ENCODE data around the gene PREPL. TPM values are rescaled to one million over a fixed set of nuclear protein-coding genes. Genes with fewer than 3 reads are reported as not detected.

PREPL gene
- total RNA-seq, 8 experiments from 2014 or later = 49.6 to 168 (median 101) TPM

DNA sequence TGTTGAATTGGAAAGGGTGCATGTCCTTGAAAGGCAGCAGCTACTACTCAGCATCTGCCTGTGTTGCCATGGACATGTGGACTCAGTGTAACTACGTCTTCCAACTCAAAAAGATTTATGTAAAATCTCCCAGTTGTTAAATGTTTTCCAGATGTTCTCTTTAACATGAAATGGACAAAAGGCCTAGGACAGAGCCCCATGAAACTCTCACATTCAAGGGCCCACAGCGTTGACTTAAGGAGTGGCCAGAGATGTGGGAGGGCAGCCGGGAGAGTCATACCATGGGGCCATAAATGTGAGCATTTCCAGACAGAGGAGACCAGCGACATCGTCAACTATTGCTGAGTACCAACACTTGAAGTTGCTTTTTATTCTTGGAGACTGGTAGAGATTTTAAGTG is 76.1 kb downstream of the PREPL start:
- WGBS, 10 experiments = 0 to 100% (median 60%) methylated on average over 1 to 4 of the region's 5 CpGs; no CpG with 5 or more reads in 1 of the 10 experiments
- no peaks in the 10 kb centered on the region for H3K4me1 ChIP-seq (replicated peaks in 1 of 2)
- no peak overlapping the region for H3K27ac ChIP-seq
- peak in 3 of 8 experiments; percentile 30 to 92 (median 81) for ATAC-seq (replicated peaks in 6 of 8)
- no peak overlapping the region for H3K4me3 ChIP-seq
- in situ Hi-C loops (cut with MboI; ENCODE audit: low pct_unique_long_range_greater_than_20kb in 2 of 9, low sequenced_read_pairs in 9 of 9, unreplicated experiment in 9 of 9) = loop anchor here in 1 of 9 experiments (25.0 kb wide), 1 partner anchor 198 kb away; no protein-coding TSS in a partner anchor

DNA sequence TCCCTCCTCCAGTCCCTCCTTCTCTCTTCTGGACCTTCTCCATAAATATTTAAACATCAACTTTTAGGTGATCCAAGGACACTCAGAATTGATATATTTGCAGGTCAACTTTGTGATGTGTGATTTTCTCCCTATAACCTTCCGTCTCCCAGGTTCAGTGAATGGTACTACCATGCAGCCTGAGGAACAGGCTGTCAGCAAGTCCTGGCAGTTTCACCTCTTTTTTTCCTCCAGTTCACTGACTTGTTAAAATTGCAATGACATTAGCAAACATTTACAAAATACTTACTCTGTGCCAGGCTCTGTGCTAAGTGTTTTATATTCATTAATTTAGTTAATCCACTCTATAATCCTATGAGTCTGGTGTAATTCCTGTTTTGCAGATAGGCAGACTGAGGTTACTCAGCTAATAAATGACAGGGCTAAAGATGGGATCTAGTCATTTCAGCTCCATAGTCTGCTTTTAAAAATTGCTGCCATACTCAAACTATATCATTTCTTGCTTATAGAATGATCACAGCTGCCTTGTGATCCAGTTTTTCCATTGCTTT is 78.1 kb downstream of the PREPL start:
- Histone ChIP-seq H3K27ac (no peak overlapping the region), H3K4me1 (replicated peaks in 1 of 2) (no peaks in the 10 kb centered on the region), H3K4me3 (no peak overlapping the region)
- no peak for ATAC-seq (replicated peaks in 6 of 8)
- 29 to 100% (median 100%) methylated on average over 1 of the region's 1 CpG; no CpG with 5 or more reads in 4 of the 10 experiments for WGBS, 10 experiments
- in situ Hi-C loops (cut with MboI; ENCODE audit: low pct_unique_long_range_greater_than_20kb in 2 of 9, low sequenced_read_pairs in 9 of 9, unreplicated experiment in 9 of 9) = loop anchor here in 1 of 9 experiments (25.0 kb wide), 1 partner anchor 196 kb away; no protein-coding TSS in a partner anchor

DNA sequence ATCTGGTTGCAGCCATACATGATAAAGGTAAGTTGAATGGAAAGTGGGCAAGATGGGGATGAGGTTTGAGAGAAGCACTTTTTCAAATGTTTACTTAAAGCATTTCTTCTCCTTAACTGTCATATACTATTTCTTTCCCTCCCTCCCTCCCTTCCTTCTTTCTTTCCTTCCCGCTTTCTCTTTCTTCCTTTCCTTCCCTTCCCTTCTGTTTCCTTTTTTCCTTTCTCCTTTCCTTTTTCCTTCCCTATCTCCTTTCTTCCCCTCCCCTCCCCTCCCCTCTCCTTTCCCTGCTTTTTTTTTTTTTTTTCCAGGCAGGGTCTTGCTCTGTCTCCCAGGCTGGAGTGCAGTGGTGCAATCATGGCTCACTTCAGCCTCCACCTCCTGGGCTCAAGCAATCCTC is 80.4 kb downstream of the PREPL start:
- in situ Hi-C loops (cut with MboI; ENCODE audit: low pct_unique_long_range_greater_than_20kb in 2 of 9, low sequenced_read_pairs in 9 of 9, unreplicated experiment in 9 of 9) = loop anchor here in 1 of 9 experiments (25.0 kb wide), 1 partner anchor 194 kb away; no protein-coding TSS in a partner anchor
- Histone ChIP-seq H3K27ac (no peak overlapping the region), H3K4me3 (no peak overlapping the region), H3K4me1 (replicated peaks in 1 of 2) (no peaks in the 10 kb centered on the region)
- ATAC-seq (replicated peaks in 6 of 8) = no peak
- WGBS, 10 experiments = 86 to 100% (median 100%) methylated on average over 1 of the region's 1 CpG; no CpG with 5 or more reads in 7 of the 10 experiments

DNA sequence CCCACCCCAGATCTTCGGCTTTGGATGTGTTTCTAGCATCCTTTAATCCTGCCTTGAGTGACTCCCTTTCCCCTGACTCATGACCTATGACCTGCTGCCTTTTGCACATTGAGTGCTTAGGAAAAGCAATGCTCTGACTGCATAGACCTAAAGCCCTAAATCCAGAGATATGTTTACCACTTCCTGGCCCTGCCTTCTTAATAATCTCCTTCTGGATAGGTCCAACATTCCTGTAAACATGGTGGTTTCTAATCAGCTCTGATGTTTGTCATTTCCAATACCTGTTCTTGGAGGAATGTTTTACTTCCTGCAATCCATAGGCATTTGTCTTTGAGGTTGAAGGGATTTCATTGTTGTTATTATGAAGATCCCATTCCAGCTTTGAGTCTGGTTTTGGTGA is 83.8 kb downstream of the PREPL start:
- Histone ChIP-seq H3K4me3 (no peak overlapping the region), H3K27ac (no peak overlapping the region), H3K4me1 (replicated peaks in 1 of 2) (no peaks in the 10 kb centered on the region)
- 20 to 100% (median 83%) methylated on average over 1 of the region's 1 CpG; no CpG with 5 or more reads in 7 of the 10 experiments for WGBS, 10 experiments
- in situ Hi-C loops (cut with MboI; ENCODE audit: low pct_unique_long_range_greater_than_20kb in 2 of 9, low sequenced_read_pairs in 9 of 9, unreplicated experiment in 9 of 9) = loop anchor here in 1 of 9 experiments (25.0 kb wide), 1 partner anchor 190 kb away; no protein-coding TSS in a partner anchor
- ATAC-seq (replicated peaks in 6 of 8) = no peak

GRCh38 chr2:44275927-44276303 is 85.4 kb downstream of the PREPL start:
- peak in 1 of 8 experiments; percentile 83 for ATAC-seq (replicated peaks in 6 of 8)
- in situ Hi-C loops (cut with MboI; ENCODE audit: low pct_unique_long_range_greater_than_20kb in 2 of 9, low sequenced_read_pairs in 9 of 9, unreplicated experiment in 9 of 9) = loop anchor here in 1 of 9 experiments (25.0 kb wide), 1 partner anchor 189 kb away; no protein-coding TSS in a partner anchor
- WGBS, 10 experiments = 0 to 100% (median 50%) methylated on average over 1 to 2 of the region's 2 CpGs; no CpG with 5 or more reads in 3 of the 10 experiments
- Histone ChIP-seq H3K4me1 (replicated peaks in 1 of 2) (no peaks in the 10 kb centered on the region), H3K27ac (no peak overlapping the region), H3K4me3 (no peak overlapping the region)

- in situ Hi-C loops (cut with MboI; ENCODE audit: low pct_unique_long_range_greater_than_20kb in 2 of 9, low sequenced_read_pairs in 9 of 9, unreplicated experiment in 9 of 9) = no loop called here
- 25 to 100% (median 75%) methylated on average over 1 to 2 of the region's 2 CpGs for WGBS, 10 experiments
- no peak overlapping the region for H3K4me3 ChIP-seq
- no peak for ATAC-seq (replicated peaks in 6 of 8)
- no peak overlapping the region for H3K27ac ChIP-seq
- H3K4me1 ChIP-seq (replicated peaks in 1 of 2) = no peaks in the 10 kb centered on the region
Measured at GRCh38 chr2:44273596-44273995, 87.7 kb downstream of the PREPL start.

DNA sequence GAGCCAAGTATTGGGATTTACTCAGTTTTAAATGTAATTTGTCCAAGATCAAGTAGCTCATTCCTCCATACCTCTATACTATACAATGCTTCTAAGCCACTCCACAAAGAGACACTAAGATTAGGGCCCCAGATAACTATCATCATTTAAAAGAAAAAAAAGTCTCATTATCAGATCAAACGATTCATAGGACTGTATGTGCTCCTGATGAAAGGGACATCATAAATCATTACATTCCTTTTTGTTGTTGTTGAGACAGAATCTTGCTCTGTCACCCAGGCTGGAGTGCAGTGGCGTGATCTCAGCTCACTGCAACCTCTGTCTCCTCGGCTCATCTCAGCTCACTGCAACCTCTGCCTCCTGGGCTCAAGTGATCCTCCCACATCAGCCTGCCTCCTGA is 88.2 kb downstream of the PREPL start:
- ATAC-seq (replicated peaks in 6 of 8) = peak in 2 of 8 experiments; percentile 25 to 43
- WGBS, 10 experiments = 0 to 83% (median 43%) methylated on average over 1 to 3 of the region's 3 CpGs; no CpG with 5 or more reads in 2 of the 10 experiments
- Histone ChIP-seq H3K27ac (no peak overlapping the region), H3K4me3 (no peak overlapping the region), H3K4me1 (replicated peaks in 1 of 2) (peaks cover 4% of the 10 kb centered on the region in 2 donors)
- in situ Hi-C loops (cut with MboI; ENCODE audit: low pct_unique_long_range_greater_than_20kb in 2 of 9, low sequenced_read_pairs in 9 of 9, unreplicated experiment in 9 of 9) = no loop called here

DNA sequence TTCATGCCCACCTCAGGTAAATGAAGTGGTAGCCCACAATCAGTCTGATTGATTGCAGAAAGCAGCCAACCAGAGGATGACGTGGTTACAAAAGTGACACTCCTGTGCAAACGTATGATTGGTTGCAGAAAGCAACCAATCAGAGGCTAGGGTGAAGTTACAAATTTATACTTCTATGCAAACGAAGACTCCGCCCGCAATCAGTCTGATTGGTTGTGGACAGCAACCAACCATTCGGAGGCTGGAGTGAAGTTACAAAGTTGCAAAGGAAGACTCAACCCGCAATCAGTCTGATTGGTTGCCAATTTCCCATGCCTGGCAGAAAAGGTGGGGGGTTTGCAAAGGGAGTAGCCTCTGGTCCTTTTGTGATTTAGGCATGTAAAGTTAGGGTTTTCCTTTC is 90.0 kb downstream of the PREPL start:
- Histone ChIP-seq H3K4me3 (no peak overlapping the region), H3K27ac (no peak overlapping the region), H3K4me1 (replicated peaks in 1 of 2) (peaks cover 9 to 13% of the 10 kb centered on the region in 2 donors)
- no peak for ATAC-seq (replicated peaks in 6 of 8)
- in situ Hi-C loops (cut with MboI; ENCODE audit: low pct_unique_long_range_greater_than_20kb in 2 of 9, low sequenced_read_pairs in 9 of 9, unreplicated experiment in 9 of 9) = no loop called here
- WGBS, 10 experiments = 72 to 100% (median 93%) methylated on average over 1 to 6 of the region's 7 CpGs; no CpG with 5 or more reads in 2 of the 10 experiments

DNA sequence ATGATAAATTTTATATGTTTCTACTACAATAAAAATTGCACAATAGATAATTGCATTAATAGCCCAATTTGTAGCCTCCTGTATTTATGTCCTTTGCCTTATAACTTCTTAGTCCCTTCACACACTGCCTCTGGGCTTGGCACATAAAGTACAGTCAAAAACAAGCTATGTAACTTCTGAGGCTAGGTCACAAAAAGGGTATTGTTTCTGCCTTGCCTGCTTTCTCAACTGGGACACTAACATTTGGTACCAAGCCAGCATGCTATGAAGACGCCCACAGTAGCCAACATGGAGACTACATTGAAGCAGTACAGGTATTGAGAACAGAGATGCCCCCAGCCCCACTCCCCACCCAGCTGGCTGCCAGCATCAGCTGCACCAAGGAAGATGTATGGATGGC is 91.5 kb downstream of the PREPL start:
- Histone ChIP-seq H3K4me1 (replicated peaks in 1 of 2) (peaks cover 9 to 13% of the 10 kb centered on the region in 2 donors), H3K27ac (no peak overlapping the region), H3K4me3 (no peak overlapping the region)
- in situ Hi-C loops (cut with MboI; ENCODE audit: low pct_unique_long_range_greater_than_20kb in 2 of 9, low sequenced_read_pairs in 9 of 9, unreplicated experiment in 9 of 9) = no loop called here
- 0 to 100% (median 57%) methylated on average over 1 of the region's 1 CpG; no CpG with 5 or more reads in 7 of the 10 experiments for WGBS, 10 experiments
- no peak for ATAC-seq (replicated peaks in 6 of 8)

DNA sequence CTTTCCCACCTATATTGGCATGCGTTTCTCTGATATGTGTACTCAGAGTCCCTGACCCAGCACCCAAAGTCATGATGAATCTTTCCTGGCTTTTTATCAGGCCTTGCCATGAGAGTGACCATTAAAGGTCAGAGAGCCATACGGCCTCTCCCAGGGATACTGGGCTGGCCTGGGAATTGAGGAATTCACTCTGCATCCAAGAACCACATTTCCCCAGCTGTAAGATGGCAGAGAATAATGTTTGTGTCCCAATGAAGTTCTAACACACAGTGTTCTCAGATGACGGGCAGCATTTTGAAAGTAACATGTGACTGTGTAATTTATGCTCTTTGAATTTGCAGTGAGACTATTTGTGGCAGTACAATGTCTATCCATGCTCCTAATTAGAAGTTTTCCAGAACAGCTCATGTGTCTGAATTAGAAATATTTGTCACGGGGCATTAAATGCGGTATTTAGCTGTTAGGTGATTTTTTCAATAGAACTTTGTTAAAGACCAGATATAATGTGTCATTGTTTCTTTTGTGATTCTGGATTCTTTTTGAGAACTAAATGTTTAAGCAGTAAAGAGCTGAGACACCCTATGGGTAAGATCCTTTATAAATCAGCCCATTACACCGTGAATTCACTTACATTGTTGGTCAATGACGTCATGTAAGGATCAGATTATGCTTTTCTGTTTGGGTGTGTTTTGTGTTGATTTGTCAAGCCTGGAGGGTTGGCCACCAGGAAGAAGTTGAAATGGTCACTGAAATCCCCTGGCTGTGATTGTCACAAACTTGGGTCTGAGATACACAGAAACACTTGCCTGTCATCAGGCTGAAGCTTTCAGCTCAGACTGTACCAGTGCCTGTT is 93.3 kb downstream of the PREPL start:
- Histone ChIP-seq H3K4me3 (no peak overlapping the region), H3K27ac (peak overlapping the region in 1 of 2 donors; percentile 52), H3K4me1 (replicated peaks in 1 of 2) (peaks cover 9 to 13% of the 10 kb centered on the region in 2 donors)
- in situ Hi-C loops (cut with MboI; ENCODE audit: low pct_unique_long_range_greater_than_20kb in 2 of 9, low sequenced_read_pairs in 9 of 9, unreplicated experiment in 9 of 9) = no loop called here
- 0 to 80% (median 55%) methylated on average over 2 to 7 of the region's 7 CpGs; no CpG with 5 or more reads in 1 of the 10 experiments for WGBS, 10 experiments
- peak; percentile 54 to 96 (median 89) for ATAC-seq (replicated peaks in 6 of 8)

Other genes starting within 250 kb of the PREPL start
- gene PPM1B, start 192.6 kb downstream of the PREPL start, total RNA-seq = 10 to 100 TPM; 22.1 to 48.9 (median 30.9) TPM
- gene SLC3A1, start 86.0 kb downstream of the PREPL start, total RNA-seq = 1 to 10 TPM in 6 of 8 experiments, under 1 TPM in 2; 0.50 to 2.7 (median 1.7) TPM
- 10 to 100 TPM in 2 of 8 experiments, 1 to 10 TPM in 6; 3.6 to 15.7 (median 6.1) TPM for gene CAMKMT, start 453 bp upstream of the PREPL start, total RNA-seq